Liver (tissue), 9 donors: ENCODE data around the gene DPP6. TPM values are rescaled to one million over a fixed set of nuclear protein-coding genes. Genes with fewer than 3 reads are reported as not detected.

Source experiments
- DNase-seq: peaks from one replicate; pipeline ENCODE4 v3.0.0-alpha.2; 2017; ENCODE audit warnings: low spot score
- H3K27ac ChIP-seq, 2 donors: one replicate each; pipeline ENCODE4 v1.7.0; 2013; ENCODE audit warnings: inconsistent platforms in 2 of 2, low read length in 2 of 2, control low read depth in 1 of 2, low read depth in 1 of 2, mild to moderate bottlenecking in 1 of 2
- H3K27me3 ChIP-seq, 4 donors: one replicate each; pipeline versions ENCODE4 v1.6.1 to v1.7.0; 2013; ENCODE audit warnings: low read length in 3 of 4, inconsistent platforms in 1 of 4, mild to moderate bottlenecking in 1 of 4, moderate library complexity in 1 of 4; ENCODE audit not compliant: control insufficient read depth in 4 of 4, insufficient read depth in 4 of 4
- H3K36me3 ChIP-seq, 4 donors: one replicate each; pipeline versions ENCODE4 v1.6.1 to v1.7.0; 2013; ENCODE audit warnings: low read length in 3 of 4, mild to moderate bottlenecking in 3 of 4, low read depth in 1 of 4, moderate library complexity in 1 of 4; ENCODE audit not compliant: control insufficient read depth in 4 of 4, insufficient read depth in 3 of 4
- H3K4me1 ChIP-seq, 4 donors: one replicate each; pipeline versions ENCODE4 v1.6.1 to v1.7.0; 2013; ENCODE audit warnings: low read length in 3 of 4, mild to moderate bottlenecking in 3 of 4, moderate library complexity in 1 of 4; ENCODE audit not compliant: control insufficient read depth in 4 of 4, insufficient read depth in 4 of 4
- H3K4me3 ChIP-seq, 3 donors: one replicate each; pipeline versions ENCODE4 v1.6.1 to v1.7.0; 2013; ENCODE audit warnings: low read length in 3 of 3, control low read depth in 1 of 3, low read depth in 1 of 3, mild to moderate bottlenecking in 1 of 3
- H3K9ac ChIP-seq, 2 donors: one replicate each; pipeline ENCODE4 v1.7.0; 2013; ENCODE audit warnings: low read length in 2 of 2, mild to moderate bottlenecking in 2 of 2, moderate library complexity in 2 of 2, control low read depth in 1 of 2, low read depth in 1 of 2
- H3K9me3 ChIP-seq, 4 donors: one replicate each; pipeline versions ENCODE4 v1.6.1 to v1.7.0; 2013; ENCODE audit warnings: low read length in 3 of 4; ENCODE audit not compliant: control insufficient read depth in 4 of 4
- ATF3 ChIP-seq: IDR thresholded peaks from 2 replicates; pipeline ENCODE4 v1.6.1; 2016; ENCODE audit warnings: antibody characterized with exemption
- CTCF ChIP-seq: fragments of 150-350 bp; IDR thresholded peaks from 2 replicates; pipeline ENCODE4 v1.5.1; 2017; ENCODE audit warnings: improper control_type of control experiment, low read depth, low read length; ENCODE audit not compliant: missing input control
- EGR1 ChIP-seq, 2 donors: IDR thresholded peaks; 2 replicates each; pipeline ENCODE4 v1.6.1; 2016 to 2018; ENCODE audit warnings: antibody characterized with exemption in 2 of 2, low read depth in 2 of 2
- FOXA1 ChIP-seq: IDR thresholded peaks from 2 replicates; pipeline ENCODE4 v1.6.1; 2016; ENCODE audit warnings: antibody characterized with exemption
- GABPA ChIP-seq, 2 donors: IDR thresholded peaks in 1 of 2; conservative IDR thresholded peaks in 1 of 2; 2 replicates each; pipeline ENCODE4 v1.6.1; 2016; ENCODE audit warnings: antibody characterized with exemption in 2 of 2, mild to moderate bottlenecking in 1 of 2, moderate library complexity in 1 of 2
- JUND ChIP-seq, 2 donors: IDR thresholded peaks; 2 replicates each; pipeline ENCODE4 v1.6.1; 2016; ENCODE audit warnings: antibody characterized with exemption in 2 of 2
- MAX ChIP-seq: IDR thresholded peaks from 2 replicates; pipeline ENCODE4 v1.6.1; 2016; ENCODE audit warnings: antibody characterized with exemption
- RAD21 ChIP-seq, 2 donors: IDR thresholded peaks; 2 replicates each; pipeline ENCODE4 v1.6.1; 2016; ENCODE audit warnings: antibody characterized with exemption in 2 of 2, mild to moderate bottlenecking in 2 of 2
- SP1 ChIP-seq: IDR thresholded peaks from 2 replicates; pipeline ENCODE4 v1.6.1; 2018; ENCODE audit warnings: antibody characterized with exemption, mild to moderate bottlenecking
- TAF1 ChIP-seq: conservative IDR thresholded peaks from 2 replicates; pipeline ENCODE4 v1.6.1; 2016; ENCODE audit warnings: antibody characterized with exemption, mild to moderate bottlenecking
- YY1 ChIP-seq: IDR thresholded peaks from 2 replicates; pipeline ENCODE4 v1.6.1; 2016; ENCODE audit warnings: antibody characterized with exemption, mild to moderate bottlenecking
- ZBTB33 ChIP-seq: IDR thresholded peaks from 2 replicates; pipeline ENCODE4 v1.6.1; 2016; ENCODE audit warnings: antibody characterized with exemption
- WGBS: extraction: QIAGEN DNeasy Blood & Tissue Kit; methylation state at CpG from one replicate; pipeline ENCODE4 v1.1.7; 2013; 5-methylcytosine and 5-hydroxymethylcytosine counted together
- polyA plus RNA-seq, 2 donors: library from polyadenylated mRNA; stranded (reverse) in 1 of 2; unstranded in 1 of 2; fragments of 200-250 nt in 1 of 2; fragments of >200 nt in 1 of 2; fragmentation: Nextera tagmentation in 1 of 2; extraction: Ambion mirVana in 1 of 2; gene quantifications; one replicate each; pipeline versions ENCODE4 v1.2.1 to v1.2.3, GENCODE V29; 2013 to 2015
- total RNA-seq, 2 donors: library from RNA; depleted of rRNA; stranded (reverse); fragments of >200 nt; gene quantifications; one replicate each; pipeline ENCODE4 v1.2.3, GENCODE V29; 2014
- donor health status: healthy.
- donor health status: healthy.
- donor health status: healthy.
- donor health status: healthy.
- donor health status: healthy.

Gene DPP6
- total and polyA plus RNA-seq, 4 donors = 0.01 TPM; not detected in 3

GRCh38 chr7:154628556-154628955 is 576.4 kb downstream of the DPP6 start:
- DNase-seq = no peak
- H3K4me1 ChIP-seq = no peaks in the 10 kb centered on the region
- H3K9ac ChIP-seq = no peak overlapping the region
- H3K27ac ChIP-seq = no peak overlapping the region
- H3K27me3 ChIP-seq = peaks cover 0 to 3% (median 0%) of the 10 kb centered on the region in 4 donors
- H3K4me3 ChIP-seq = no peak overlapping the region
- no peak for TF ChIP-seq ATF3
- no peak for TF ChIP-seq CTCF
- no peak for TF ChIP-seq ZBTB33
- H3K9me3 ChIP-seq = no peaks in the 10 kb centered on the region
- no peaks in the 10 kb centered on the region for H3K36me3 ChIP-seq
- 60% methylated on average over 7 of the region's 7 CpGs for WGBS

- H3K4me1 ChIP-seq = no peaks in the 10 kb centered on the region
- no peak overlapping the region for H3K9ac ChIP-seq
- H3K27me3 ChIP-seq = peaks cover 0 to 3% (median 0%) of the 10 kb centered on the region in 4 donors
- WGBS = 50% methylated on average over 4 of the region's 4 CpGs
- peaks cover 0 to 9% (median 5%) of the 10 kb centered on the region in 4 donors for H3K9me3 ChIP-seq
- H3K4me3 ChIP-seq = no peak overlapping the region
- DNase-seq = no peak
- H3K36me3 ChIP-seq = no peaks in the 10 kb centered on the region
- no peak overlapping the region for H3K27ac ChIP-seq
- TF ChIP-seq ATF3 (no peak), FOXA1 (no peak), SP1 (no peak), GABPA (IDR thresholded peaks at IDR 0.05 in 1 of 2, conservative IDR thresholded peaks at IDR 0.05 in 1 of 2) (no peak), YY1 (no peak), JUND (IDR thresholded peaks at IDR 0.05) (no peak)
These were observed 579.0 kb downstream of the DPP6 start for GRCh38 chr7:154631162-154631561.

- Histone ChIP-seq H3K4me3 (no peak overlapping the region), H3K27me3 (no peaks in the 10 kb centered on the region), H3K36me3 (no peaks in the 10 kb centered on the region), H3K9me3 (peaks cover 0 to 20% (median 6%) of the 10 kb centered on the region in 4 donors), H3K9ac (no peak overlapping the region), H3K27ac (no peak overlapping the region), H3K4me1 (no peaks in the 10 kb centered on the region)
- DNase-seq = no peak
- WGBS = 75% methylated on average over 3 of the region's 3 CpGs
- TF ChIP-seq YY1 = no peak
- no peak for TF ChIP-seq EGR1 (IDR thresholded peaks at IDR 0.05; ENCODE audit: low read depth in 2 of 2)
- no peak for TF ChIP-seq RAD21 (IDR thresholded peaks at IDR 0.05)
- TF ChIP-seq MAX = no peak
- TF ChIP-seq TAF1 = no peak
- TF ChIP-seq CTCF = no peak
These were observed 581.4 kb downstream of the DPP6 start for GRCh38 chr7:154633641-154634040.
